Glutamatergic neuron (in vitro differentiated cells): ENCODE data around the gene PIGB. TPM values are rescaled to one million over a fixed set of nuclear protein-coding genes. Genes with fewer than 3 reads are reported as not detected.
"Not testable (repeated sequence)": the region's sequence is repeated elsewhere in the genome, so short reads cannot be mapped to it uniquely, and the experiment has no call there.

ENCODE experiments used
- DNase-seq: peaks from one replicate; pipeline ENCODE4 v3.0.0; 2022
- H3K27ac Mint-ChIP-seq: one replicate; pipeline ENCODE4 v1.8.0; 2020; ENCODE audit warnings: mild to moderate bottlenecking, mixed read lengths, inconsistent platforms; ENCODE audit not compliant: unreplicated experiment
- H3K27me3 Mint-ChIP-seq: one replicate; pipeline ENCODE4 v1.8.0; 2020; ENCODE audit warnings: mild to moderate bottlenecking, moderate library complexity, mixed read lengths, inconsistent platforms; ENCODE audit not compliant: unreplicated experiment
- H3K36me3 Mint-ChIP-seq: one replicate; pipeline ENCODE4 v1.8.0; 2020; ENCODE audit warnings: mild to moderate bottlenecking, mixed read lengths, inconsistent platforms; ENCODE audit not compliant: unreplicated experiment
- H3K4me1 Mint-ChIP-seq: one replicate; pipeline ENCODE4 v1.8.0; 2020; ENCODE audit warnings: mild to moderate bottlenecking, low read depth, mixed read lengths, inconsistent platforms; ENCODE audit not compliant: unreplicated experiment
- H3K4me3 Mint-ChIP-seq: one replicate; pipeline ENCODE4 v1.8.0; 2020; ENCODE audit warnings: mild to moderate bottlenecking, mixed read lengths, inconsistent platforms; ENCODE audit not compliant: unreplicated experiment
- H3K9me3 Mint-ChIP-seq: one replicate; pipeline ENCODE4 v1.8.0; 2020; ENCODE audit warnings: mild to moderate bottlenecking, moderate library complexity, mixed read lengths, inconsistent platforms; ENCODE audit not compliant: unreplicated experiment
- total RNA-seq: library from RNA; stranded (reverse); fragmentation: NEBNext Ultra II Directional; extraction: Animal tissue kit (Norgen Biotek cat#: 25700); gene quantifications from one replicate; pipeline ENCODE4 v1.2.1, GENCODE V29; 2021; ENCODE audit not compliant: unreplicated experiment
- TF ChIP-seq, protein P1 (sequence below): fragments of 200-600 bp; sonication (generic); IDR thresholded peaks from one replicate; pipeline ENCODE4 v1.5.0; 2021; ENCODE audit not compliant: partially characterized antibody, unreplicated experiment

The PIGB gene
- total RNA-seq, 1 donor from 2014 or later = 6.4 TPM

DNA sequence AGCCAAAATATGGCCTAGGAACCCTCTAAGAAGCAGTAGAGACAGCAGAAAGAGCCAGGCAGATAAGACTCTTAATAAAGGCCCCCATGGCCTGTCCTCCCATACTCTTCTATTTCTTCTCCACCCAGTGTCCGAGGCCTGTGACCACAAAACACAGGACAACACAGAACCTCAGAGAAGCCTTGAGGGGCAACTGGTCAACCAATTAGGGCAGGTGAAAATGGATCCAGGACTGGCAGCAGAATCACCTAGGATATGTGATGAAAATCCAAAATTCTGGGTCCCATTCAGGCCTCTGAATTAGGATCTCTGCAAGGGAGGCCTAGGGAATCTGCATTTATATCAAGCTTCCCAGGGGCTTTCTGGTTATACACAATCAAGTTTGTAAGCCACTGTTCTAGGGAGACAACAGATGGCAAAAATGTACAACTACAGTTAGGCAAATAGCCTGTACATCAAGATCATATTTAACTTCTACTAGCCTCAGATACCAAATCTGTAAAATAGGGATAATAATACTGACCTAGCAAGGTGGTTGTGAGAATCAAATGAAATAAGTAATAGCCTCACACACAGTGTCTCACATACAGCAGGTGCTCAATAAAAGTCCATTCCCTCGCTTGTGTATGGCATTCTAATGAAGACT lies 39.8 kb upstream of the PIGB start:
- no peak for DNase-seq
- Mint-ChIP-seq H3K4me3 (no peak overlapping the region), H3K9me3 (peaks cover 2% of the 10 kb centered on the region), H3K27ac (no peak overlapping the region), H3K4me1 (no peaks in the 10 kb centered on the region), H3K27me3 (peaks cover 5% of the 10 kb centered on the region), H3K36me3 (no peaks in the 10 kb centered on the region)
- TF ChIP-seq, protein P1, sequence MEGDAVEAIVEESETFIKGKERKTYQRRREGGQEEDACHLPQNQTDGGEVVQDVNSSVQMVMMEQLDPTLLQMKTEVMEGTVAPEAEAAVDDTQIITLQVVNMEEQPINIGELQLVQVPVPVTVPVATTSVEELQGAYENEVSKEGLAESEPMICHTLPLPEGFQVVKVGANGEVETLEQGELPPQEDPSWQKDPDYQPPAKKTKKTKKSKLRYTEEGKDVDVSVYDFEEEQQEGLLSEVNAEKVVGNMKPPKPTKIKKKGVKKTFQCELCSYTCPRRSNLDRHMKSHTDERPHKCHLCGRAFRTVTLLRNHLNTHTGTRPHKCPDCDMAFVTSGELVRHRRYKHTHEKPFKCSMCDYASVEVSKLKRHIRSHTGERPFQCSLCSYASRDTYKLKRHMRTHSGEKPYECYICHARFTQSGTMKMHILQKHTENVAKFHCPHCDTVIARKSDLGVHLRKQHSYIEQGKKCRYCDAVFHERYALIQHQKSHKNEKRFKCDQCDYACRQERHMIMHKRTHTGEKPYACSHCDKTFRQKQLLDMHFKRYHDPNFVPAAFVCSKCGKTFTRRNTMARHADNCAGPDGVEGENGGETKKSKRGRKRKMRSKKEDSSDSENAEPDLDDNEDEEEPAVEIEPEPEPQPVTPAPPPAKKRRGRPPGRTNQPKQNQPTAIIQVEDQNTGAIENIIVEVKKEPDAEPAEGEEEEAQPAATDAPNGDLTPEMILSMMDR = no peak

DNA sequence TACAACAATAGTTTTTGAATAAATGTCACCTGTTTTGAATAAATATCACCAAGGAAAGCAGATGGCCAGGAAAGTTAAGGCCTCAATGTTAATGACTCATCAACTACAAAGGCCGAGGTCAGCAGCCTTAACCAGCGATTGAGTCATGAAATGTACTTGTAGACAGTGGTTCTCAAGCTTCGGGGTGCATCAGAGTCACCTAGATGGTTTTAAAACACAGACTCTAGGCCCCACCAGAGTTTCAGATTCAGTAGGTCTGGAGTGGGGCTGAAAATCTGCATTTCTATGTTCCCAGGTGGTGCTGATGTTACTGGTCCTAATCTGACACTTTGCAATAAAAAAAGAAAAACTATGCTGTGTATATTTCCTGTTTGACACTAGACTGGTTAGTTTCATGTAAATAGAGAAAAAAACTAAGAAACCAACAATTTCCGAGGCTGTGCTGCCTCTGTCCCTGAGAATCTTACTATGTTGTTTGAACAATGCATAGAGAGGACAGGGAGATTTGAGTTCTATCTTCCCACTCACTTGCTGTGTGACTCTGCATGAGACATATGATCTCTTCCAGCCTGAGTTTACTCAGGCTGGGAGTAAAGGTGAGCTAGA lies 39.2 kb upstream of the PIGB start:
- Mint-ChIP-seq H3K4me1 (no peaks in the 10 kb centered on the region), H3K27ac (no peak overlapping the region), H3K9me3 (peaks cover 2% of the 10 kb centered on the region), H3K27me3 (peaks cover 5% of the 10 kb centered on the region), H3K4me3 (no peak overlapping the region), H3K36me3 (no peaks in the 10 kb centered on the region)
- no peak for DNase-seq
- TF ChIP-seq, protein P1 = no peak

DNA sequence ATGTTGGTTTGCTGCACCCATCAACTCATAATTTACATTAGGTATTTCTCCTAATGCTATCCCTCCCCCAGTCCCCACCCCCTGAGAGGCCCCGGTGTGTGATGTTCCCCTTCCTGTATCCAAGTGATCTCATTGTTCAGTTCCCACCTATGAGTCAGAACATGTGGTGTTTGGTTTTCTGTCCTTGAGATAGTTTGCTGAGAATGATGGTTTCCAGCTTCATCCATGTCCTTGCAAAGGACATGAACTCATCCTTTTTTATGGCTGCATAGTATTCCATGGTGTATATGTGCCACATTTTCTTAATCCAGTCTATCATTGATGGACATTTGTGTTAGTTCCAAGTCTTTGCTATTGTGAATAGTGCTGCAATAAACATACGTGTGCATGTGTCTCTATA lies 38.4 kb upstream of the PIGB start:
- H3K9me3 Mint-ChIP-seq, H3K4me3 Mint-ChIP-seq, DNase-seq, H3K36me3 Mint-ChIP-seq, H3K27ac Mint-ChIP-seq, H3K4me1 Mint-ChIP-seq, H3K27me3 Mint-ChIP-seq: not testable (repeated sequence)

DNA sequence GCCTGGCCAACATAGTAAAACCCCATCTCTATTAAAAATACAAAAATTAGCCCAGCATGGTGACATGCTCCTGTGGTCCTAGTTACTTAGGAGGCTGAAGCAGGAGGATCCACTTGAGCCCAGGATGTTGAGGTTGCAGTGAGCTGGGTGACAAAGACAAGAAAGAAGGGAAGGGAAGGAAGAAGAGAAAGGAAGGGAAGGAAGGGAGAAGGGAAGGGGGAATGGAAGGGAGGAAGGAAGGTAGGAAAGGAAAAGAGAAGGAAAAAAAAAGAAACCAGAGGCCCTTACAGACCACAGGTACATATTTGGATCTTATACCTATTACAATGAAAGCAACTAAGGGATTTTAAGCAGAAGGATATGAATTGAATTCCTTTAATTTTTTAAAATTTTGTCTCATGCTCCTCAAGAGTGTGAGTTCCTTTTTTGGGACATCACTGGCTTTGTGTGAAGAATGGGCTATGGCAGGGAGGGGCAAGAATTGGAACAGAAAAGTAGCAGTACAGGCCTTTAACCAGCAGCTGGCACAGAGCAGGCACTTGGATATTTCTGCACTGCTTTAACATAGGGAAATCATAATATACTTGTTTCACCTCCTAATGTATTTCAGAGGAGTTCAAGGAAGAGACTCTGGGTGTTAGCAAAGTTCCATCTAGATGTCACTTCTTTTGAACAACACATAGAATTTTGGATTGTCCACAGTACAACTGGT lies 37.3 kb upstream of the PIGB start:
- Mint-ChIP-seq H3K9me3 (peaks cover 2% of the 10 kb centered on the region), H3K4me1 (no peaks in the 10 kb centered on the region), H3K27ac (no peak overlapping the region), H3K4me3 (no peak overlapping the region), H3K36me3 (no peaks in the 10 kb centered on the region), H3K27me3 (peaks cover 4% of the 10 kb centered on the region)
- no peak for DNase-seq
- TF ChIP-seq, protein P1 = no peak

DNA sequence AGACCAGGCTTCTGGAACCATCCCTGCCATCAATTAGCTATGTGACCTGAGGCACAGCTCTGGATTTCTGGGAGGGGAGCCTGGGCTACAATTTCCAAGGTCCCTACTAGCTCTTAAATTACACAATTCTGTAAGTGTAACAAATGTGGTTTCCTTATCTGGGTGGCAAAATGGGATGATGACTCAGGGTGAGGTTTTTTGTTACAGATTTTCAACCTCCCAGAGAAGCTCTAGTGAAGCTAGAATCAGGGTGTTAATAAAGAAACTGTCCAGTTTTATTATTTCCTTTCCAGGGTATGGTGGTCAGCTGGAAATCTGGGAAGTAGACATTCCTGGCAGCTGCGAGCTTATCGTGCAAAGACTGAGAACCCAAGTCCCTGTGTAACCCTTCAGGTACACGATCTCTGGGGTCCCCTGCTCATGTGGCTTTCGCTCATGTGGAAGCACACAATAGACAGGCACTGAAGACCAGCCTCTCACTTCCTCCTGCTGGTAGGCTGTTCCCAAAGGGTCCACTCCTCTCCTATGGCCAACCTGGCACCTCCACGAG lies 36.7 kb upstream of the PIGB start:
- H3K27ac Mint-ChIP-seq = no peak overlapping the region
- peaks cover 2% of the 10 kb centered on the region for H3K9me3 Mint-ChIP-seq
- DNase-seq = no peak
- H3K36me3 Mint-ChIP-seq = no peaks in the 10 kb centered on the region
- no peaks in the 10 kb centered on the region for H3K4me1 Mint-ChIP-seq
- no peak overlapping the region for H3K4me3 Mint-ChIP-seq
- TF ChIP-seq, protein P1 = no peak
- peaks cover 4% of the 10 kb centered on the region for H3K27me3 Mint-ChIP-seq
